ENCODE measurements around the gene TCF4. TPM values are rescaled to one million over a fixed set of nuclear protein-coding genes. Genes with fewer than 3 reads are reported as not detected.

Gene TCF4
- total and polyA plus RNA-seq, 2 donors (not counting 1 experiment from before 2014, with no cell fraction given): 68.5 to 353 TPM

- no peak for ATAC-seq (ENCODE audit: low read depth)
- Histone ChIP-seq H2AFZ (ENCODE audit: insufficient read depth, low read depth, low read length, poor library complexity, severe bottlenecking) (no peak overlapping the region), H3K27ac (ENCODE audit: low read length in 2 of 2) (no peak overlapping the region), H3K4me1 (ENCODE audit: control insufficient read depth in 2 of 2, insufficient read depth in 2 of 2, low read length in 2 of 2) (peaks cover 0 to 8% of the 10 kb centered on the region in 2 donors), H3K36me3 (replicated peaks in 1 of 2; ENCODE audit: control extremely low read depth in 1 of 2, control insufficient read depth in 1 of 2, extremely low read depth in 1 of 2, insufficient read depth in 2 of 2, low read length in 1 of 2) (no peaks in the 10 kb centered on the region), H3K79me2 (ENCODE audit: control insufficient read depth, insufficient read depth, low read length) (no peaks in the 10 kb centered on the region), H4K20me1 (ENCODE audit: control insufficient read depth, insufficient read depth, low read length, poor library complexity, severe bottlenecking) (no peaks in the 10 kb centered on the region), H3K4me2 (replicated peaks; ENCODE audit: low read depth, low read length, poor library complexity, severe bottlenecking) (no peak overlapping the region), H3K9me3 (ENCODE audit: control extremely low read depth in 1 of 3, control insufficient read depth in 2 of 3, insufficient read depth in 1 of 3, low read length in 2 of 3) (no peaks in the 10 kb centered on the region), H3K9ac (ENCODE audit: low read length) (no peak overlapping the region), H3K4me3 (ENCODE audit: control extremely low read depth in 1 of 5, extremely low read depth in 1 of 5, insufficient read depth in 1 of 5, low read depth in 2 of 5, low read length in 4 of 5) (no peak overlapping the region), H3K27me3 (replicated peaks in 1 of 4; ENCODE audit: control extremely low read depth in 1 of 4, control insufficient read depth in 3 of 4, insufficient read depth in 4 of 4, low read length in 3 of 4) (no peaks in the 10 kb centered on the region)
- no peak for DNase-seq
- Mint-ChIP-seq H3K4me1 (peaks cover 11% of the 10 kb centered on the region), H3K9me3 (ENCODE audit: insufficient read depth) (no peaks in the 10 kb centered on the region), H3K27ac (no peak overlapping the region), H3K27me3 (no peaks in the 10 kb centered on the region), H3K4me3 (no peak overlapping the region)
- WGBS (ENCODE audit: insufficient coverage): 100% methylated on average over 3 of the region's 5 CpGs
- TF ChIP-seq, protein P1, sequence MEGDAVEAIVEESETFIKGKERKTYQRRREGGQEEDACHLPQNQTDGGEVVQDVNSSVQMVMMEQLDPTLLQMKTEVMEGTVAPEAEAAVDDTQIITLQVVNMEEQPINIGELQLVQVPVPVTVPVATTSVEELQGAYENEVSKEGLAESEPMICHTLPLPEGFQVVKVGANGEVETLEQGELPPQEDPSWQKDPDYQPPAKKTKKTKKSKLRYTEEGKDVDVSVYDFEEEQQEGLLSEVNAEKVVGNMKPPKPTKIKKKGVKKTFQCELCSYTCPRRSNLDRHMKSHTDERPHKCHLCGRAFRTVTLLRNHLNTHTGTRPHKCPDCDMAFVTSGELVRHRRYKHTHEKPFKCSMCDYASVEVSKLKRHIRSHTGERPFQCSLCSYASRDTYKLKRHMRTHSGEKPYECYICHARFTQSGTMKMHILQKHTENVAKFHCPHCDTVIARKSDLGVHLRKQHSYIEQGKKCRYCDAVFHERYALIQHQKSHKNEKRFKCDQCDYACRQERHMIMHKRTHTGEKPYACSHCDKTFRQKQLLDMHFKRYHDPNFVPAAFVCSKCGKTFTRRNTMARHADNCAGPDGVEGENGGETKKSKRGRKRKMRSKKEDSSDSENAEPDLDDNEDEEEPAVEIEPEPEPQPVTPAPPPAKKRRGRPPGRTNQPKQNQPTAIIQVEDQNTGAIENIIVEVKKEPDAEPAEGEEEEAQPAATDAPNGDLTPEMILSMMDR (IDR thresholded peaks at IDR 0.05): no peak
- no peak for TF ChIP-seq EZH2 (IDR thresholded peaks at IDR 0.05; ENCODE audit: borderline replicate concordance, insufficient read depth, low read depth, low read length, poor library complexity, severe bottlenecking)
- ChIA-PET POLR2A (no interaction called here), CTCF (interaction anchor here (0.6 to 1.1 kb wide), 2 partner anchors 9 to 167 kb away, joined by 3 read pairs; no protein-coding TSS in a partner anchor)
- intact Hi-C loops (cut with micrococcal nuclease): no loop called here
These were observed 15.8 kb upstream of the TCF4 start for GRCh38 chr18:55603775-55604174.

- no peak overlapping the region for H3K9ac ChIP-seq (ENCODE audit: low read length)
- ATAC-seq (ENCODE audit: low read depth) (no peak), DNase-seq (no peak)
- H3K79me2 ChIP-seq (ENCODE audit: control insufficient read depth, insufficient read depth, low read length): no peaks in the 10 kb centered on the region
- intact Hi-C loops (cut with micrococcal nuclease): no loop called here
- H3K4me3 Mint-ChIP-seq: no peak overlapping the region
- H3K4me1 ChIP-seq (ENCODE audit: control insufficient read depth in 2 of 2, insufficient read depth in 2 of 2, low read length in 2 of 2): peaks cover 4 to 8% of the 10 kb centered on the region in 2 donors
- TF ChIP-seq, protein P1 (IDR thresholded peaks at IDR 0.05): no peak
- no peak for TF ChIP-seq EZH2 (IDR thresholded peaks at IDR 0.05; ENCODE audit: borderline replicate concordance, insufficient read depth, low read depth, low read length, poor library complexity, severe bottlenecking)
- H3K4me2 ChIP-seq (replicated peaks; ENCODE audit: low read depth, low read length, poor library complexity, severe bottlenecking): no peak overlapping the region
- H3K27me3 ChIP-seq (replicated peaks in 1 of 4; ENCODE audit: control extremely low read depth in 1 of 4, control insufficient read depth in 3 of 4, insufficient read depth in 4 of 4, low read length in 3 of 4): no peaks in the 10 kb centered on the region
- 100% methylated on average over 2 of the region's 2 CpGs for WGBS (ENCODE audit: insufficient coverage)
- POLR2A ChIA-PET: no interaction called here
- no peaks in the 10 kb centered on the region for H3K36me3 ChIP-seq (replicated peaks in 1 of 2; ENCODE audit: control extremely low read depth in 1 of 2, control insufficient read depth in 1 of 2, extremely low read depth in 1 of 2, insufficient read depth in 2 of 2, low read length in 1 of 2)
- CTCF ChIA-PET: interaction anchor here (0.7 to 1.0 kb wide), 3 partner anchors 9 to 359 kb away, joined by 3 read pairs; no protein-coding TSS in a partner anchor
- H3K4me1 Mint-ChIP-seq: peaks cover 8% of the 10 kb centered on the region
- no peak overlapping the region for H3K27ac Mint-ChIP-seq
- H3K27ac ChIP-seq (ENCODE audit: low read length in 2 of 2): no peak overlapping the region
- H2AFZ ChIP-seq (ENCODE audit: insufficient read depth, low read depth, low read length, poor library complexity, severe bottlenecking): no peak overlapping the region
- no peak overlapping the region for H3K4me3 ChIP-seq (ENCODE audit: control extremely low read depth in 1 of 5, extremely low read depth in 1 of 5, insufficient read depth in 1 of 5, low read depth in 2 of 5, low read length in 4 of 5)
- peaks cover 7% of the 10 kb centered on the region for H3K27me3 Mint-ChIP-seq
- H3K9me3 ChIP-seq (ENCODE audit: control extremely low read depth in 1 of 3, control insufficient read depth in 2 of 3, insufficient read depth in 1 of 3, low read length in 2 of 3): peaks cover 0 to 7% (median 0%) of the 10 kb centered on the region in 3 donors
- peaks cover 2% of the 10 kb centered on the region for H3K9me3 Mint-ChIP-seq (ENCODE audit: insufficient read depth)
- H4K20me1 ChIP-seq (ENCODE audit: control insufficient read depth, insufficient read depth, low read length, poor library complexity, severe bottlenecking): no peaks in the 10 kb centered on the region
These were observed 5.9 kb upstream of the TCF4 start for GRCh38 chr18:55593888-55594287.

Measured in B cell (primary cell).